Fibroblast of pulmonary artery (primary cell): ENCODE measurements around the gene BICDL2.
"Not testable (repeated sequence)": the region's sequence is repeated elsewhere in the genome, so short reads cannot be mapped to it uniquely, and the experiment has no call there.

Experiments
- DNase-seq: peaks from one replicate; pipeline ENCODE4 v3.0.0-alpha.2; 2010; ENCODE audit warnings: low read depth
- H3K4me3 ChIP-seq: replicated peaks from 2 replicates; pipeline ENCODE4 v1.5.1; 2011; ENCODE audit warnings: low read depth, mild to moderate bottlenecking, control low read depth, low read length, moderate library complexity
- CTCF ChIP-seq: IDR thresholded peaks from 2 replicates; pipeline ENCODE4 v1.5.1; 2011; ENCODE audit warnings: mild to moderate bottlenecking, control low read depth, low read length, inconsistent platforms; ENCODE audit errors: missing control alignments

BICDL2 gene

DNA sequence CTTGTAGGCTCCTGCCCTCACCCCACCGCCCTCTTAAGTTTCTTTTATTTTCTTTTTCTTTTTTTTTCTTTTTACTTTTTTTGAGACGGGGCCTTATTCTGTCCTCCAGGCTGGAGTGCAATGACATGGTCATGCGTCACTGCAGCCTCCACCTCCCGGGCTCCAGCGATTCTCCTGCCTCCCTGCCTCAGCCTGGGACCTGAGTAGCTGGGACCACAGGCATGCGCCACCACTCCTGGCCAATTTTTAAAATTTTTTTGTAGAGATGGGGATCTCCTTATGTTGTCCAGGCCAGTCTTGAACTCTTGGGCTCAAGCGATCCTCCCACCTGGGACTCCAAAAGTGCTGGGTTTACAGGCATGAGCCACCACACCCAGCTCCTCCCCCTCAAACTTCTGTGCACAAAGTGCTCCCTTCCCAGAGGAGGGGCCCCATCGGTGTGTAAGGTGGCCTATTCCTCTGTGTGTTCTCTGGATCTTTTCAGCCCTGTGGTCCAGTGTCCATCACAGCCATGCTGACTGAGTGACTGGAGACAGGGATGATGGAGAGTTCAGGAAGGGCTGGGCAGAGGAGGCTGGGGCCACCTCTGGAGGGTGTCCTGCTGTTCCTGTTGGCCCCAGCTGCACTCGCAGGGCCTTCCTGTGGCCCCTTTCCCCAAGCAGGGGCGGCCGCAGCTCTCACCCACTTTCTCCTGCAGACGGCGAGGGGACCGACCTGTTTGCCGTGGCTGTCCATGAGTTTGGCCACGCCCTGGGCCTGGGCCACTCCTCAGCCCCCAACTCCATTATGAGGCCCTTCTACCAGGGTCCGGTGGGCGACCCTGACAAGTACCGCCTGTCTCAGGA, 19.8 kb upstream of the BICDL2 start:
- no peak for TF ChIP-seq CTCF
- no peak for DNase-seq
- H3K4me3 ChIP-seq, result no peak overlapping the region

- not testable (repeated sequence) for DNase-seq, H3K4me3 ChIP-seq
Measured at GRCh38 chr16:3055734-3056115, 19.0 kb upstream of the BICDL2 start.

DNA sequence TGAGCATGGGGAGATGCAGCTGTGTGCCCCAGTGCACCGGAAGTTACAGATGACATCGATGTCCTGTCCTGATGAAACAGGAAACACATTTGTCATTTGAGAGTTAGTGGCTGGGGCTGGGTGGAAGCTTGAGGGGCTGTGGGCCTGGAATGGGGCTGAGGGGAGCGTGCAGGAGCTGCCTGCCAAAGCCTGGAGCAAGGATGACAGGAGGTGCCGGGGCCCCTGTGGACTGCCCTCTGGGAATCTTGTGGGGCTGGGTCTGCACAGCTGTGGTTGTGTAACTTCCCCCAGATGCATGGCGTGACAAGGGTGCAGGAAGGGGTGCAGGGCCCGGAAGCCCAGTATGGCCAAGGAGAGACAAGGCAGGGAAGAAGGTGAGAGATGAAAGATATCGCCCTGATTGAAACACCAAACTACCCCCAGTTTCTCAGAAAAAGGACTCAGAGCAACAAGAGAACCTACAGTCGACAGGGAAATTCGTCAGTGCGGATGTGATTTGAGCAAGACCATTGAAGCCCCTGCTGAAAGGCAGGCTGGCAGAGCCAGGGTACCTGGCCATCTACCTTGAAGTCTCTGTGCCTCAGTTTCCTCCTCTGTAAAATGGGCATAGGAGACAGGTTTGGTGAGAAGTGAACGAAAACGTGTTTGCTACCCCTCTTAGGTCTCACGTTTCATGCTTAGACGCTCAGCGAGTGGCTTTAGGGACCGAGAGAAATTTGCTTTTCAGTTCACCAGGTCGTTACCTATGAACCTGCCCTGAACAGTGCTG, 18.4 kb upstream of the BICDL2 start:
- no peak for DNase-seq
- H3K4me3 ChIP-seq, result no peak overlapping the region
- no peak for TF ChIP-seq CTCF

DNA sequence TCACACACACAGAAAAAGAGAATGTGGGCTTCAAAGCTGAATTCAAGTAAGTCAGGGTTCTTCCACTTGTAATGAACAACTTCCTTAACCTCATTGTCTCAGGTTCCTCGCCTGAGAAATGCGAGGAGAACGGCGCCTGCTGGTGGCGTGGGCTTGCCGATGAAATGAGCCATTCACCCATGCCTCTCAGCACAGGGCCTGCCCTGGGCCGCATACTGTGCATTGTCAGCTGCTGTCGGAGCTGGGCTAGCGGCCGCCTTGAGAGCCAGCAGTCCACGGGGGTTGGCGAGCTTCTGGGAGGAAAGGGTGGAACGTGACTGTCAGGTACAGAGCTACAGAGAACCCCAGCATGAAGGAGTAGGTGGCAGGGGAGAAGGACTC, 16.6 kb upstream of the BICDL2 start:
- DNase-seq, H3K4me3 ChIP-seq: not testable (repeated sequence)

DNA sequence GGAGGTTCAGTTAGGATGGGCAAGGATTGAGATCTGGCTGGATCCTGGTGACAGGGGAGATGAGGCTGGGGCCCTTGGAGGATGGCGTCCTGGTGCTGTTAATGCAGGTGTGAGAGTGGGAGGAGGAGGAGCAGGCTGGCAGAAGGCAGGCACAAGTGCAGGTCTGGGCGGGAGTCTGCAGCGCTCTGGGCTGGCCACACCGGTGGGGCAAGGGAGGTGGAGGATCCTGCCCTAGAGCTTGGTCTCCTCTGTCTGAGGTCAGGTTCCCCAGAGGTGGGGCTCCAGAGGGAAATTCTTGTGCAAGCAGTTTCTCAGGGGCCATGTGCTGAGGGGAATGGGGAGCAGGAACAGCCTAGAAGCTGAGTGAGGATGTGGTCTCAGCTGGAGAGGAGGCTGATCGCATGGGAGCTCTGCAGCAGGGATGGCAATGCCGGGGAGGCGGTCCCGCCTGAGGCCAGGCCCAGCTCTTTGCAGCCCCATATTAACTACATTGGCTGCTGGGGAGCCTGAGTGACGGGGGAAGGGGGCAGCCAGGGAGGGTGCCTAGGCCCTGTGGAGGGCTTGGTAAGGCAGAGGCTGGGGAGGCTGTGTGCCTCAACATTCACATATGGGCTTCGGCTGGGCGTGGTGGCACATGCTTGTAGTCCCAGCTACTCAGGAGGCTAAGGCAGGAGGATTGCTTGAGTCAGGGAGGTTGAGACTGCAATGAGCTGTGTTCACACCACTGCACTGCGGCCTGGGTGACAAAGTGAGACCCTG, 16.0 kb upstream of the BICDL2 start:
- DNase-seq, H3K4me3 ChIP-seq: not testable (repeated sequence)

DNA sequence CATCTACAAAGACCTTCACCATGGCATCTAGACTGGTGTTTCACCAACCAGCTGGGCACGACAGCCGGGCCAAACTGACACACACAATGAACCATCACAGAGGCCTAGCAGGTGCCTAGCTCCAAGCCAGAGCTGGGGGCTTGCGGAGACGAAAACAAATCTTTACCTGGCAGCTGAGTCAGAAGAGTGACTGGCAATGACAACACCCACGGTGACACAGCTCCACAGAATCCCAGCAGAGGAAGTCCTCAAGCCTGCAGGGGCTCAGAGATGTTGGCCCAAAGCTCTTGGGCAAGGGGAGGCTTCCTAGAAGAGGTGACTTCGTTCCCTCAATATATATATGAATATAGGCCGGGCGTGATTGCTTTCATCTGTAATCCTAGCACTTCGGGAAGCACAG, 14.8 kb upstream of the BICDL2 start:
- H3K4me3 ChIP-seq, result no peak overlapping the region
- no peak for TF ChIP-seq CTCF
- DNase-seq, result no peak

DNA sequence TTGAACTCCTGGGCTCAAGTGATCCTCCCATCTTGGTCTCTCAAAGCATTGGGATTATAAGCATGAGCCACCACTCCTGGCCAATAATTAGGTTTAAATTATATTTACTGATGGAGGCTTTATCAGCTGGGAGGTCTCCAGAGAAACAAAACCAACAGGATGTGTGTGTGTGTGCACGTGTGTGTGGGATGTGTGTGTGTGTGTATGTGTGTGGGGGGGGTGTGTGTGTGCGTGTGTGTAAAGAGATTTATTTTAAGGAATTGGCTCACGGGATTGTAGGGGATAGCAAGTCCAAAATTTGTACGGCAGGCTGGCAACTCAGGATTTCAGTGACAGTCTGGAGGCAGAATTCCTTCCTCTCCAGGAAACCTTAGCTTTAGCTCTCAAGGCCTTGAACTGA, 14.3 kb upstream of the BICDL2 start:
- H3K4me3 ChIP-seq, result no peak overlapping the region
- TF ChIP-seq CTCF, result no peak
- DNase-seq, result no peak

- H3K4me3 ChIP-seq, result no peak overlapping the region
- DNase-seq, result no peak
- TF ChIP-seq CTCF, result no peak
Measured at GRCh38 chr16:3050487-3050886, 13.7 kb upstream of the BICDL2 start.
